Esophagus squamous epithelium (tissue), 5 donors: ENCODE measurements around the gene DGLUCY. TPM values are rescaled to one million over a fixed set of nuclear protein-coding genes. Genes with fewer than 3 reads are reported as not detected.
A peak's percentile ranks its signal among the peaks of the same experiment; 100 is the strongest.
"Not testable (repeated sequence)": the region's sequence is repeated elsewhere in the genome, so short reads cannot be mapped to it uniquely, and the experiment has no call there.

Experiments
- DNase-seq: peaks from one replicate; lab custom pipeline; 2025; lab: John Stamatoyannopoulos, UW
- H3K27ac ChIP-seq, 4 donors: fragments of 200-600 bp; sonication (generic); one replicate each; pipeline ENCODE4 v1.5.1; 2016 to 2019; ENCODE audit warnings: mild to moderate bottlenecking in 1 of 4
- H3K27me3 ChIP-seq, 4 donors: fragments of 200-600 bp; sonication (generic); 1 replicate in 3 of 4; 2 replicates in 1 of 4; pipeline versions ENCODE4 v1.5.1 to v1.6.0; 2017 to 2021; ENCODE audit warnings: antibody characterized with exemption in 1 of 4
- H3K36me3 ChIP-seq, 3 donors: fragments of 200-600 bp; sonication (generic); one replicate each; pipeline ENCODE4 v1.5.1; 2016 to 2019
- H3K4me1 ChIP-seq, 3 donors: fragments of 200-600 bp; sonication (generic); one replicate each; pipeline ENCODE4 v1.5.1; 2017 to 2019
- H3K4me3 ChIP-seq, 4 donors: fragments of 200-600 bp; sonication (generic); 1 replicate in 3 of 4; 2 replicates in 1 of 4; pipeline ENCODE4 v1.5.1; 2016 to 2019; ENCODE audit warnings: mild to moderate bottlenecking in 2 of 4, moderate library complexity in 1 of 4
- H3K9me3 ChIP-seq, 3 donors: fragments of 200-600 bp; sonication (generic); one replicate each; pipeline ENCODE4 v1.5.1; 2016 to 2019
- CTCF ChIP-seq, 6 experiments: fragments of 450-650 bp in 4 of 6; fragments of 200-600 bp in 2 of 6; sonication (generic) in 2 of 6; IDR thresholded peaks; one replicate each; pipeline ENCODE4 v1.5.1; 2016 to 2019; ENCODE audit warnings: antibody characterized with exemption in 6 of 6, mild to moderate bottlenecking in 4 of 6, moderate library complexity in 4 of 6
- POLR2A ChIP-seq, 4 donors: fragments of 450-650 bp; IDR thresholded peaks; one replicate each; pipeline ENCODE4 v1.6.1; 2017; ENCODE audit warnings: antibody characterized with exemption in 4 of 4, mild to moderate bottlenecking in 4 of 4, moderate library complexity in 3 of 4
- WGBS, 2 donors: methylation state at CpG; one replicate each; pipeline ENCODE4 v1.1.5; 2018; 5-methylcytosine and 5-hydroxymethylcytosine counted together
- intact Hi-C: fragments of 100-400 bp; cut with DNase I; formaldehyde crosslinking; loops from one replicate; pipeline ENCODE4 v1.15.0; 2022
- total RNA-seq, 4 donors: library from RNA; depleted of rRNA; stranded (reverse); fragments of >200 nt; gene quantifications; one replicate each; pipeline ENCODE4 v1.1.0, GENCODE V29; 2016
- donor health status: DM: yes; HTN: yes; CAD: no.

DGLUCY gene
- total RNA-seq, 4 donors from 2014 or later: 32.6 to 51.3 (median 38.9) TPM

- no peak for TF ChIP-seq CTCF (IDR thresholded peaks at IDR 0.05)
- TF ChIP-seq POLR2A (IDR thresholded peaks at IDR 0.05): no peak
- intact Hi-C loops: no loop called here
- Histone ChIP-seq H3K4me3 (no peak overlapping the region), H3K4me1 (peaks cover 10 to 54% (median 33%) of the 10 kb centered on the region in 3 donors), H3K27me3 (no peaks in the 10 kb centered on the region), H3K9me3 (no peaks in the 10 kb centered on the region), H3K27ac (peak overlapping the region; percentile 76 to 90 (median 82)), H3K36me3 (peaks cover 0 to 53% (median 4%) of the 10 kb centered on the region in 3 donors)
- 35 to 43% methylated on average over 4 to 7 of the region's 9 CpGs for WGBS, 2 donors
- DNase-seq: no peak
Observed at GRCh38 chr14:91220581-91221000, 106.7 kb downstream of the DGLUCY start.

GRCh38 chr14:91221270-91221669, 107.4 kb downstream of the DGLUCY start:
- no peak overlapping the region for H3K4me3 ChIP-seq
- DNase-seq: no peak
- no peaks in the 10 kb centered on the region for H3K9me3 ChIP-seq
- TF ChIP-seq CTCF (IDR thresholded peaks at IDR 0.05) (no peak), POLR2A (IDR thresholded peaks at IDR 0.05) (no peak)
- 94 to 96% methylated on average over 1 of the region's 1 CpG for WGBS, 2 donors
- H3K36me3 ChIP-seq: peaks cover 0 to 49% (median 0%) of the 10 kb centered on the region in 3 donors
- no peaks in the 10 kb centered on the region for H3K27me3 ChIP-seq
- intact Hi-C loops: no loop called here
- peaks cover 10 to 54% (median 33%) of the 10 kb centered on the region in 3 donors for H3K4me1 ChIP-seq
- peak overlapping the region; percentile 76 to 90 (median 82) for H3K27ac ChIP-seq

- H3K27me3 ChIP-seq: no peaks in the 10 kb centered on the region
- 83 to 89% methylated on average over 1 of the region's 1 CpG for WGBS, 2 donors
- H3K36me3 ChIP-seq: peaks cover 0 to 42% (median 0%) of the 10 kb centered on the region in 3 donors
- peak overlapping the region; percentile 11 to 88 (median 34) for H3K27ac ChIP-seq
- H3K4me1 ChIP-seq: peaks cover 10 to 51% (median 35%) of the 10 kb centered on the region in 3 donors
- H3K4me3 ChIP-seq: no peak overlapping the region
- intact Hi-C loops: no loop called here
- no peak for TF ChIP-seq CTCF (IDR thresholded peaks at IDR 0.05)
- TF ChIP-seq POLR2A (IDR thresholded peaks at IDR 0.05): no peak
- DNase-seq: no peak
- H3K9me3 ChIP-seq: no peaks in the 10 kb centered on the region
Observed at GRCh38 chr14:91223028-91223783, 109.3 kb downstream of the DGLUCY start.

- no peaks in the 10 kb centered on the region for H3K9me3 ChIP-seq
- H3K27ac ChIP-seq: no peak overlapping the region
- peaks cover 4 to 47% (median 24%) of the 10 kb centered on the region in 3 donors for H3K4me1 ChIP-seq
- no peaks in the 10 kb centered on the region for H3K27me3 ChIP-seq
- TF ChIP-seq POLR2A (IDR thresholded peaks at IDR 0.05): no peak
- no peak for TF ChIP-seq CTCF (IDR thresholded peaks at IDR 0.05)
- peaks cover 0 to 50% (median 0%) of the 10 kb centered on the region in 3 donors for H3K36me3 ChIP-seq
- intact Hi-C loops: no loop called here
- 90% methylated on average over 7 of the region's 7 CpGs for WGBS, 2 donors
- H3K4me3 ChIP-seq: no peak overlapping the region
- no peak for DNase-seq
Observed at GRCh38 chr14:91225025-91225424, 111.2 kb downstream of the DGLUCY start.

GRCh38 chr14:91226360-91226759, 112.5 kb downstream of the DGLUCY start:
- H3K4me3 ChIP-seq, intact Hi-C loops, H3K27me3 ChIP-seq, H3K27ac ChIP-seq, H3K9me3 ChIP-seq, DNase-seq: not testable (repeated sequence)
- WGBS, 2 donors: 65 to 90% methylated on average over 4 of the region's 4 CpGs
- Histone ChIP-seq H3K4me1 (peaks cover 0 to 41% (median 19%) of the 10 kb centered on the region in 3 donors), H3K36me3 (peaks cover 0 to 57% (median 0%) of the 10 kb centered on the region in 3 donors)
